Fibroblast of gingiva (primary cell): ENCODE measurements around the gene SLC25A29.
"Not testable (repeated sequence)": the region's sequence is repeated elsewhere in the genome, so short reads cannot be mapped to it uniquely, and the experiment has no call there.

Experiments used
- DNase-seq: peaks from one replicate; pipeline ENCODE4 v3.0.0-alpha.2; 2011; ENCODE audit warnings: low read depth

SLC25A29 gene

GRCh38 chr14:100293497-100294212 is 12.6 kb downstream of the SLC25A29 start:
- DNase-seq: no peak

- DNase-seq: no peak
These were observed 13.3 kb downstream of the SLC25A29 start for GRCh38 chr14:100292776-100293461.

- no peak for DNase-seq
These were observed 13.9 kb downstream of the SLC25A29 start for GRCh38 chr14:100292301-100292775.

GRCh38 chr14:100291305-100292075 is 14.8 kb downstream of the SLC25A29 start:
- no peak for DNase-seq

- no peak for DNase-seq
These were observed 15.5 kb downstream of the SLC25A29 start for GRCh38 chr14:100290607-100291304.

GRCh38 chr14:100289916-100290606 is 16.2 kb downstream of the SLC25A29 start:
- no peak for DNase-seq

- DNase-seq: peak; percentile 26
These were observed 17.7 kb downstream of the SLC25A29 start for GRCh38 chr14:100288382-100289185.

GRCh38 chr14:100287998-100288295 is 18.3 kb downstream of the SLC25A29 start:
- DNase-seq: not testable (repeated sequence)

- no peak for DNase-seq
These were observed 18.8 kb downstream of the SLC25A29 start for GRCh38 chr14:100287202-100287997.

GRCh38 chr14:100286484-100287191 is 19.6 kb downstream of the SLC25A29 start:
- no peak for DNase-seq

GRCh38 chr14:100285913-100286400 is 20.3 kb downstream of the SLC25A29 start:
- DNase-seq: no peak

- DNase-seq: peak; percentile 50
These were observed 21.0 kb downstream of the SLC25A29 start for GRCh38 chr14:100285021-100285912.

GRCh38 chr14:100283984-100284881 is 22.0 kb downstream of the SLC25A29 start:
- no peak for DNase-seq

- not testable (repeated sequence) for DNase-seq
These were observed 22.8 kb downstream of the SLC25A29 start for GRCh38 chr14:100283436-100283835.

- DNase-seq: no peak
These were observed 23.4 kb downstream of the SLC25A29 start for GRCh38 chr14:100282766-100283419.

- DNase-seq: no peak
These were observed 24.2 kb downstream of the SLC25A29 start for GRCh38 chr14:100282083-100282350.
